Upper lobe of right lung (tissue), 1 donor: ENCODE results near the gene NEDD8. TPM values are rescaled to one million over a fixed set of nuclear protein-coding genes. Genes with fewer than 3 reads are reported as not detected.
"Not testable (repeated sequence)": the region's sequence is repeated elsewhere in the genome, so short reads cannot be mapped to it uniquely, and the experiment has no call there.

ENCODE experiments used
- ATAC-seq: fragments of 200-7000 bp; cut with Tn5 transposase; one replicate; pipeline ENCODE4 v1.9.1; 2020; ENCODE audit warnings: mild to moderate bottlenecking, moderate library complexity
- DNase-seq: peaks from one replicate; pipeline ENCODE4 v3.0.0-alpha.2; 2020
- H3K27ac ChIP-seq: fragments of 200-600 bp; one replicate; pipeline ENCODE4 v1.8.0; 2022
- H3K27me3 ChIP-seq: fragments of 200-600 bp; one replicate; pipeline ENCODE4 v1.8.0; 2022; ENCODE audit warnings: mild to moderate bottlenecking
- H3K36me3 ChIP-seq: fragments of 200-600 bp; one replicate; pipeline ENCODE4 v1.8.0; 2022
- H3K4me1 ChIP-seq: fragments of 200-600 bp; one replicate; pipeline ENCODE4 v1.8.0; 2022
- H3K4me3 ChIP-seq: fragments of 200-600 bp; one replicate; pipeline ENCODE4 v1.8.0; 2022; ENCODE audit warnings: mild to moderate bottlenecking
- H3K9me3 ChIP-seq: fragments of 200-600 bp; one replicate; pipeline ENCODE4 v1.8.0; 2022
- intact Hi-C: fragments of 100-400 bp; cut with DNase I; formaldehyde crosslinking; loops from one replicate; pipeline ENCODE4 v1.11.0; 2022
- total RNA-seq: library from RNA; stranded (reverse); fragmentation: NEBNext Ultra II Directional; extraction: Animal tissue kit (Norgen Biotek cat#: 25700); gene quantifications from one replicate; pipeline ENCODE4 v1.2.1, GENCODE V29; 2021
- TF ChIP-seq, protein P1 (sequence below): fragments of 200-600 bp; IDR thresholded peaks from one replicate; pipeline ENCODE4 v1.8.0; 2022; ENCODE audit warnings: antibody characterized with exemption
- donor health status: DM: no; HTN: yes; CAD: no; lungs with severe emphysema.

NEDD8 gene
- total RNA-seq, 1 donor from 2014 or later = 142 TPM

DNA sequence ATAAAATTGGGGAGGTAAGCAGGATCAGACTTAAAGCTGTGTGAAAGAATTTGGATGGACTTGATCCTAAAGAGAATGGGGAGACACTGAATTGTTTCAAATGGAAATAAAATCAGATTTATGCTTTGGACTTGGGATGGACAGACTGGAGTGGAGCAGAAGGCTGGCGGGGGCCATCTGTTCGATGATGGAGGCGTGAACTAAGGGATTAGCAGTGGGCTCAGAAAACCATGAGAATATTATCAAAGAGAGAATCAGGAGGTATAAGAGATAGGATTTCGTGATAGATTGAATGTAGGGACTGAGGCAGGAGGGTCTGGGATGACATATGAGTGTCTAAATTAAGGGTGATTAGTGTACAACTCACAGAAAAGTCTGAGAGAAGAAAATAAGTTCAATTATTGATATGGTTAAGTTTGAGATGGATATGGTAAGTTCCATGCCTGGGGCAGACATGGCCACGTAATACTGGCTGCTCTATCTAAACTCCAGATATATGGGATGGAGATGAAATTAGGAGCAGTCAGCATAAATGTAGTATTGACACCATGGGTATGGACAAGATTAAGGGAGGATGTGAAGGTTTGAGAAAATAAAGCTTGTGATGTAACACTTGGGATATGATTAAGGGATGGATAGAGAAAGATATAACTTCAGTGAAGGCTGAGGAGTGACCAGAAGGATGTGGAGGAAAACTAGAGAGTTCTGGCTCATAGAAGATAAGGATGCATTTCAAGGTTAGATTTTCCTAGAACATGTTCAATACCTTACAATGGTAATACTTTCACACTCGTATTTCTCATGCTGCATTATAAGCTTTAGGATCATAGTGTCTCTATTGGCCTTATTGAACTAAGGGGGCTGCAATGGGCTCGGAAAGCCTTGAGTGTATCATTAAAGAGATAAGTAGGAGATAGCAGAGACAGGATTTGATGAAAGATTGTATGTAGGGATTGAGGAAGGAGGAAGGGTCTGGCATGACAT lies 27.7 kb downstream of the NEDD8 start:
- Histone ChIP-seq H3K27me3 (no peaks in the 10 kb centered on the region), H3K27ac (no peak overlapping the region), H3K9me3 (no peaks in the 10 kb centered on the region), H3K4me1 (no peaks in the 10 kb centered on the region), H3K4me3 (no peak overlapping the region), H3K36me3 (peaks cover 57% of the 10 kb centered on the region)
- TF ChIP-seq, protein P1, sequence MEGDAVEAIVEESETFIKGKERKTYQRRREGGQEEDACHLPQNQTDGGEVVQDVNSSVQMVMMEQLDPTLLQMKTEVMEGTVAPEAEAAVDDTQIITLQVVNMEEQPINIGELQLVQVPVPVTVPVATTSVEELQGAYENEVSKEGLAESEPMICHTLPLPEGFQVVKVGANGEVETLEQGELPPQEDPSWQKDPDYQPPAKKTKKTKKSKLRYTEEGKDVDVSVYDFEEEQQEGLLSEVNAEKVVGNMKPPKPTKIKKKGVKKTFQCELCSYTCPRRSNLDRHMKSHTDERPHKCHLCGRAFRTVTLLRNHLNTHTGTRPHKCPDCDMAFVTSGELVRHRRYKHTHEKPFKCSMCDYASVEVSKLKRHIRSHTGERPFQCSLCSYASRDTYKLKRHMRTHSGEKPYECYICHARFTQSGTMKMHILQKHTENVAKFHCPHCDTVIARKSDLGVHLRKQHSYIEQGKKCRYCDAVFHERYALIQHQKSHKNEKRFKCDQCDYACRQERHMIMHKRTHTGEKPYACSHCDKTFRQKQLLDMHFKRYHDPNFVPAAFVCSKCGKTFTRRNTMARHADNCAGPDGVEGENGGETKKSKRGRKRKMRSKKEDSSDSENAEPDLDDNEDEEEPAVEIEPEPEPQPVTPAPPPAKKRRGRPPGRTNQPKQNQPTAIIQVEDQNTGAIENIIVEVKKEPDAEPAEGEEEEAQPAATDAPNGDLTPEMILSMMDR = no peak
- ATAC-seq (no peak), DNase-seq (no peak)
- intact Hi-C loops = no loop called here

DNA sequence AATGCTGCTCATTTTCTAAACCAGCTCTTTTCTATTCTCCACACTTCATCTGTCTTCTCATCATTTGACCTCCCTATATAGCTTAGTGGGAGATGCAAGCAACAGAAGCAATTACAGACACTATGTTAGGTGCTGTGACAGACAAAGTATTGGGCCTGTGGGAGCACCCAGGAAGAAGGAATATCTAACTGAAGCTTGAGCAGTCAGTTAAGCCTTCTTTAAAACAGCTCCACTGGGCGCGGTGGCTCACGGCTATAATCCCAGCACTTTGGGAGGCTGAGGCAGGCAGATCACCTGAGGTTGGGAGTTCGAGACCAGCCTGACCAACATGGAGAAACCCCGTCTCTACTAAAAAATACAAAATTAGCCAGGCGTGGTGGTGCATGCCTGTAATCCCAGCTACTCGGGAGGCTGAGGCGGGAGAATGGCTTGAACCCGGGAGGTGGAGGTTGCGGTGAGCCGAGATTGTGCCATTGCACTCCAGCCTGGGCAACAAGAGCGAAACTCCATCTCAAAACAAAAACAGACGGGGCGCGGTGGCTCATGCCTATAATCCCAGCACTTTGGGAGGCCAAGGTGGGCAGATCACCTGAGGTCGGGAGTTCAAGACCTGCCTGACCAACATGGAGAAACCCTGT lies 28.8 kb downstream of the NEDD8 start:
- ATAC-seq, H3K9me3 ChIP-seq, H3K27me3 ChIP-seq, H3K27ac ChIP-seq, H3K4me1 ChIP-seq, DNase-seq, intact Hi-C loops, H3K4me3 ChIP-seq: not testable (repeated sequence)
- peaks cover 48% of the 10 kb centered on the region for H3K36me3 ChIP-seq

DNA sequence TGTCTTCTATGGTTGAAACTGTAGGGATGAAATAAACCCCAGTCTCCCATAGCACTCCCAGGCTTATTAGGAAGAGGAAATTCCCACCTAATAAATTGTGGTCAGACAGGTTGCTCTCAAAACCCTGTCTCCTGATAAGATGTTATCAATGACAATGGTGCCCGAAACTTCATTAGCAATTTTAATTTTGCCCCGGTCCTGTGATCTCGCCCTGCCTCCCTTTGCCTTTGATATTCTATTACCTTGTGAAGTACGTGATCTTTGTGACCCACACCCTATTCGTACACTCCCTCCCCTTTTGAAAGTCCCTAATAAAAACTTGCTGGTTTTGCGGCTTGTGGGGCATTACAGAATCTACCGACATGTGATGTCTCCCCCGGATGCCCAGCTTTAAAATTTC lies 29.6 kb downstream of the NEDD8 start:
- H3K27ac ChIP-seq, H3K4me3 ChIP-seq, H3K27me3 ChIP-seq, DNase-seq, H3K4me1 ChIP-seq, ATAC-seq, intact Hi-C loops, H3K9me3 ChIP-seq: not testable (repeated sequence)
- H3K36me3 ChIP-seq = peaks cover 40% of the 10 kb centered on the region

DNA sequence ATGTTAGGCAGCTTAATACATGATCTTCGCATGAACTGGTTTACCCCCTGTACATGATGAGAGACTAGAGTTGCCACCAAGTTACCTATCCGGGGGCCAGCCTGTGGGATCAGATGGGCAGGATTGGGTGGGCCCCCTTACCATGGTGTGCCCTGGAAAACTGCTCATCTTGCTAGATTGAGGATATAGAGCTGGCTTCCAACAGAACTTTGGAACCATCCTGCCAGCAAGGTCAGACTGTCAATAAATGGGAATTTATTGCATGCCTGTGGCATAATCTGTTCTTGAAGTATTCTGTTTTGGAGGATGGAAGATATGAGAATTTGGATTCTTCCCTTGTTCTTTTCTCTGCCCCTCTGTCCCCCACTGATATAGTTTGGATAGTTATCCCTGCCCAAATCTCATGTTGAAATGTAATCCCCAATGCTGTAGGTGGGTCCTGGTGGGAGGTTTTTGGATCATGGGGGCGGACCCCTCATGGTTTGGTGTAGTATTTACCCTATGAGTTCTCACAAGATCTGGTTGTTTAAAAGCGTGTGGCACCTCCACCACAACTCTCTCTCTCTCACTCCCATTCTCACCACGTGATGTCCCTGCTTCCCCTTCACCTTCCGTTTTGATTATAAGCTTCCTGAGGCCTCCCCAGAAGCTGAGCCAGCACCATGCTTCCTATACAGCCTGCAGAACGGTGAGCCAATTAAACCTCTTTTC lies 33.2 kb downstream of the NEDD8 start:
- DNase-seq (no peak), ATAC-seq (no peak)
- intact Hi-C loops = no loop called here
- peaks cover 23% of the 10 kb centered on the region for H3K4me1 ChIP-seq
- no peak overlapping the region for H3K4me3 ChIP-seq
- no peak overlapping the region for H3K27ac ChIP-seq
- H3K9me3 ChIP-seq = no peaks in the 10 kb centered on the region
- H3K36me3 ChIP-seq = peaks cover 15% of the 10 kb centered on the region
- no peaks in the 10 kb centered on the region for H3K27me3 ChIP-seq
- TF ChIP-seq, protein P1 = no peak

DNA sequence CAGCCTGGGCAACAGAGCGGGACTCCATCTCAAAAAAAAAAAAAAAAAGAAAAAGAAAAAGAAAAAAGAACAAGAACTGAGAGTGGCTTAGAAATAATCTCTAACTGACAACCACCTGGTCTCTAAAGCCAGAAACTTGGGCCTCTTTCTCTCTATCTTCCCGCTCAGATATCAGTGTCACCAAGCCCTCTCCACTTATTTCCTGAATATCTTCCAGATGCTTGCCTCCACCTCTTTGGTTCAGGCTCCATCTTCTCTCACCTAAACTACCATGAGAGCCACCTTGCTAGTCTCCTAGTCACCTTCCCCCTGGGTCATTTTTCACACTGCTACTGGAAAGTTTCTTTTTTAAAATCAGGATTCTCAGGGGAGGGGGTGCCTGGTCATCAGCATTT lies 35.1 kb downstream of the NEDD8 start:
- ATAC-seq (no peak), DNase-seq (no peak)
- H3K4me3 ChIP-seq = peak overlapping the region; percentile 89
- H3K27me3 ChIP-seq = no peaks in the 10 kb centered on the region
- intact Hi-C loops = no loop called here
- no peak overlapping the region for H3K27ac ChIP-seq
- TF ChIP-seq, protein P1 = no peak
- no peaks in the 10 kb centered on the region for H3K9me3 ChIP-seq
- peaks cover 25% of the 10 kb centered on the region for H3K4me1 ChIP-seq
- H3K36me3 ChIP-seq = peaks cover 20% of the 10 kb centered on the region

DNA sequence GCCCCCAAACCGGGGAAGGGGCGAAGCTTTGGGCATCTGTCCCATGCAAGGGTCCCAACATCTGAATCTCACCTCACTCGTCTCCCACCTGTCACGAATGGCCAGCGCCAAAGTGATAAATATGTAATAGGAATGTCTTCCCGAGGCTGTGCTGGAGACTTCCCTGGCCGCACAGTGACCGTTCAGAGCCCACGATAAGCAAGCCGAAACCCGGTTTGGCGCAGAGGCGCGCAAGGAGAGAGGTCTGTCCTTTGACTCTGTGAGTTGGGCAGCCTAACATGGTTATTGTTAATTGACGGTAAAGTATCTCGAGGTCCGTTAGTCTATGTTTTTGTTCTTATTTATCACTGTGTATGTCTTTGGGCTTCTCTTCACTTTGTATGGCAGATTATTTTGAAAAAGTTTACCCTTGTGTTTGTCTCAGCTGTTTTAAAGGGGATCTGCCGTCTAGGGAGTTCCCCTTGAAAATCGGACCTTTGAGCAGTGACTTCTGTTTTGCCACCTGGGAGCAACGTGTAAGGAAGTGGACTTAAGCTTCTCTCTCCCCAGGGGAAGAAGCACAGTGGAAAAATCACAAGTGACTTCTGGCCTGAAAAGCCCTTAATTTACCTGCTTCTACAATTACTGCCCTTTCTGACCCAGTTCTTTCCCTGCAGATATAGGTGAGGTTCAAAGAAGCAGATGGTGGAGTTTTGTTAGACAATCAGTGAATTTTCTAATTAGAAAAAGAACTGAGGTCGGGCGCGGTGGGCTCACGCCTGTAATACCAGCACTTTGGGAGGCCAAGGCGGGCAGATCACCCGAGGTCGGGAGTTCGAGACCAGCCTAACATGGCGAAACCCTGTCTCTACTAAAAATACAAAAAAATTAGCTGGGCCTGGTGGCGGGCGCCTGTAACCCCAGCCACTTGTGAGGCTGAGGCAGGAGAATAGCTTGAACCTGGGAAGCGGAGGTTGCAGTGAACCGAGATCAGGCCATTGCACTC lies 35.8 kb downstream of the NEDD8 start:
- H3K36me3 ChIP-seq = peaks cover 22% of the 10 kb centered on the region
- no peak for DNase-seq

More for the DNA sequence above, 35.8 kb downstream of the NEDD8 start:
- TF ChIP-seq, protein P1 = no peak
- intact Hi-C loops = no loop called here
- peak; percentile 10 for ATAC-seq
- Histone ChIP-seq H3K9me3 (no peaks in the 10 kb centered on the region), H3K4me3 (peak overlapping the region; percentile 89), H3K4me1 (peaks cover 25% of the 10 kb centered on the region), H3K27me3 (no peaks in the 10 kb centered on the region), H3K27ac (peak overlapping the region; percentile 100)
